NCI-H526 (cell line): Measurements from ENCODE around the gene OR52B2.

ENCODE experiments used
- DNase-seq, 2 experiments: peaks; one replicate each; lab custom pipeline; 2025; lab: John Stamatoyannopoulos, UW

The OR52B2 gene

GRCh38 chr11:6170226-6170625, at the start of gene OR52B2:
OR52B2 (minus strand) TSS chr11:6170326; CDS start chr11:6170326, 0 bp downstream.
- DNase-seq, result no peak

- no peak for DNase-seq
Measured at GRCh38 chr11:6219359-6219758, 49.2 kb upstream of the OR52B2 start.

- no peak for DNase-seq
Measured at GRCh38 chr11:6217722-6218121, 47.6 kb upstream of the OR52B2 start.

GRCh38 chr11:6216501-6216900, 46.4 kb upstream of the OR52B2 start:
- DNase-seq, result no peak

GRCh38 chr11:6214530-6214929, 44.4 kb upstream of the OR52B2 start:
- no peak for DNase-seq

- DNase-seq, result no peak
Measured at GRCh38 chr11:6210274-6210955, 40.3 kb upstream of the OR52B2 start.

- no peak for DNase-seq
Measured at GRCh38 chr11:6209801-6210200, 39.7 kb upstream of the OR52B2 start.

GRCh38 chr11:6206456-6207180, 36.5 kb upstream of the OR52B2 start:
- DNase-seq, result no peak

- DNase-seq, result no peak
Measured at GRCh38 chr11:6205366-6205765, 35.2 kb upstream of the OR52B2 start, which contains the start of gene C11orf42. C11orf42 (plus strand) TSS chr11:6205557; CDS start chr11:6205616, 59 bp downstream.

GRCh38 chr11:6204706-6205105, 34.6 kb upstream of the OR52B2 start:
- no peak for DNase-seq

- DNase-seq, result no peak
Measured at GRCh38 chr11:6203327-6203726, 33.2 kb upstream of the OR52B2 start.

GRCh38 chr11:6202041-6202440, 31.9 kb upstream of the OR52B2 start:
- DNase-seq, result no peak

- no peak for DNase-seq
Measured at GRCh38 chr11:6201481-6201880, 31.4 kb upstream of the OR52B2 start.

- no peak for DNase-seq
Measured at GRCh38 chr11:6200975-6201374, 30.8 kb upstream of the OR52B2 start.

GRCh38 chr11:6199174-6199810, 29.2 kb upstream of the OR52B2 start, which contains the start of gene OR52W1:
OR52W1 (plus strand) TSS chr11:6199224; CDS start chr11:6199224, 0 bp downstream.
- DNase-seq, result no peak

GRCh38 chr11:6197466-6198200, 27.5 kb upstream of the OR52B2 start:
- DNase-seq, result no peak

- no peak for DNase-seq
Measured at GRCh38 chr11:6196396-6196795, 26.3 kb upstream of the OR52B2 start.

GRCh38 chr11:6194065-6194581, 24.0 kb upstream of the OR52B2 start:
- no peak for DNase-seq

- DNase-seq, result no peak
Measured at GRCh38 chr11:6191742-6192141, 21.6 kb upstream of the OR52B2 start.

- DNase-seq, result no peak
Measured at GRCh38 chr11:6175440-6175839, 5.3 kb upstream of the OR52B2 start.

GRCh38 chr11:6156628-6157359, 13.3 kb downstream of the OR52B2 start:
- no peak for DNase-seq
